GM12892 (cell line): ENCODE measurements around the gene RAD50.

Experiments
- POLR2A ChIP-seq: IDR thresholded peaks from 2 replicates; pipeline ENCODE4 v1.6.1; 2011; ENCODE audit warnings: low read depth, low read length, control low read depth
- POLR2AphosphoS5 ChIP-seq: IDR thresholded peaks from 2 replicates; pipeline ENCODE4 v1.6.1; 2011; ENCODE audit warnings: low read depth, low read length, control low read depth
- TAF1 ChIP-seq: IDR thresholded peaks from 2 replicates; pipeline ENCODE4 v1.6.1; 2011; ENCODE audit warnings: low read depth, mild to moderate bottlenecking, control low read depth, low read length, borderline replicate concordance

GRCh38 chr5:132667309-132667708 is 110.5 kb downstream of the RAD50 start:
- no peak for TF ChIP-seq POLR2A
- no peak for TF ChIP-seq POLR2AphosphoS5
- no peak for TF ChIP-seq TAF1
